Measurements from ENCODE around the gene CTNNA3.

Gene CTNNA3

DNA sequence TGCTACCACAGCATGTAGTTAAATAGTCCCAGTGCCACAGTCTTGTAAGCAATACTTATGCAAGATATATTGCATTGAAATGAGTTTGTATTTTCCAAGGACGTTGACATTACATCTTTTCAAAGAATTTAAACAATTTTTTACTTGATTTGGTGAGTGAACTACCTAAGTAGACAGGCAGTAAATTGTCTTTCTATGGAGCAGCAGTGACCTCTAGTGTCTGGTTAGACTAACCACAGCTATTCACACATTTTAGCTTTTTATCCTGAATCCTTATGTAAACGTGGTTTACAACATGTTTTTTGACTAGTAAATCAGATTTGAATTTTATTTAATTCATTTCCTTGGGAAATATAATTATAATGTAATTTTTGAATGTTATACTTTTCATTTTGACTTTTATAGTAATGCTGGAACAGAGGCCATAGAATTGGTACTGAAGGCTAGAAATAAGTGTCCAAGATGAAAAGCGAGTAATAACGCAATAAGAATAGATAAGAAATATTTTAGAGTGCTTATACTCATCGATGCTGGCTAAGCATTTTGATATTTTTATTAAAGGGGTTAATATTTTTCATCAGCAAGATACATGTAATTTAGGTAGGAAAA lies 764.6 kb downstream of the CTNNA3 start:
- DNase-seq (ENCODE audit: low read depth): peak; percentile 26

DNA sequence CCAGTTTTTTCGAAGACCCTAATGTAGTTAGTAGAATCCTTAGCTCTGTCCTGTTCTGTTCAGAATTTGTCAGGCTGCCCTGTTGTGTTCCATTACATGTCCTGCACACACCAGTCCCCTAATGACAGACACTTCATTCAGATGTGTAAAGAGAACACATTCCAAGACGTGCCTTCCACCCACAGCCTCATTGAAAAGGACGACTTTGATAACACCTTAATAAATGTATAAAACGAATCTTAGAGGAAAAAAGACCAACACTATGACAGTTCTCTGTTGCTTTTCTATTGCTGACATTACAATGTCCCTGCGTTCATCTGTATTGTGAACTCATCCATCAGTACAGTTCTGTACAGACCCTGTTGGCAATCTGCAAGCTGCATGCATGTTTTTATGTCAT lies 766.6 kb downstream of the CTNNA3 start:
- DNase-seq (ENCODE audit: low read depth): no peak

DNA sequence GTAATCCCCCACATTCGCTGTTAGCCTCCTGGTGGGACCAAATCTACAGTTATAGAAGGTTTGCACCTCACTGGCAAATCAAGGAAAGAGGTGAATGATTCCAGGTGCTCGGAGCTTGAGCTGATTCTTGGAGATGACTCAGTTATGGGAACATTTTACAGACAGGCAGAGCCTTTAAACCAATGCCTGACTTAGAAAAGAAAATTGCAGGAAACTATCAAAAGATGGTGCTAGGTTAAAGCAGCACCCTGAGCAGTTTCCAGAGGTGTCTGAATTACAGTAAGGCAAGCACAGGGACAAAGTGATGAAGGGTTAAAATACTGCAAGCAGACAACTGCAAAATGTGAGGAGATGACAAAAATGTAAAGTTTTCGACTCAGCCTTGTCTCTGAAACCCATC lies 767.2 kb downstream of the CTNNA3 start:
- no peak for DNase-seq (ENCODE audit: low read depth)

DNA sequence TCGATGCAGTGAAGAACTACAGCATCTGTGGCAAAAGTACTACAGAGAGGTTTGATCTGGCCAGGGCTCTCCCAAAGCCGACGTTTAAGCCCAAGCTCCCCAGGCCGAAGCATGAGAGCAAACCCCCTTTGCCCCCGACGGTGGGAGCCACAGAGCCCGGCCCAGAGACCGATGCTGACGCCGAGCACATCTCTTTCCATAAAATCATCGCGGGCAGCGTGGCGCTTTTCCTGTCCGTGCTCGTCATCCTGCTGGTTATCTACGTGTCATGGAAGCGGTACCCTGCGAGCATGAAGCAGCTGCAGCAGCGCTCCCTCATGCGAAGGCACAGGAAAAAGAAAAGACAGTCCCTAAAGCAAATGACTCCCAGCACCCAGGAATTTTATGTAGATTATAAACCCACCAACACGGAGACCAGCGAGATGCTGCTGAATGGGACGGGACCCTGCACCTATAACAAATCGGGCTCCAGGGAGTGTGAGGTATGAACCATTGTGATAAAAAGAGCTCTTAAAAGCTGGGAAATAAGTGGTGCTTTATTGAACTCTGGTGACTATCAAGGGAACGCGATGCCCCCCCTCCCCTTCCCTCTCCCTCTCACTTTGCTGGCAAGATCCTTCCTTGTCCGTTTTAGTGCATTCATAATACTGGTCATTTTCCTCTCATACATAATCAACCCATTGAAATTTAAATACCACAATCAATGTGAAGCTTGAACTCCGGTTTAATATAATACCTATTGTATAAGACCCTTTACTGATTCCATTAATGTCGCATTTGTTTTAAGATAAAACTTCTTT lies 767.8 kb downstream of the CTNNA3 start:
- no peak for DNase-seq (ENCODE audit: low read depth)

GRCh38 chr10:66927251-66927935 lies 768.6 kb downstream of the CTNNA3 start:
- DNase-seq (ENCODE audit: low read depth): no peak

- DNase-seq (ENCODE audit: low read depth): no peak
Measured at GRCh38 chr10:66926841-66927240, 769.2 kb downstream of the CTNNA3 start.

- peak; percentile 4 for DNase-seq (ENCODE audit: low read depth)
Measured at GRCh38 chr10:66925896-66926715, 769.9 kb downstream of the CTNNA3 start, which contains the start of gene LRRTM3. TSS of gene LRRTM3 (plus strand) at chr10:66926036.

DNA sequence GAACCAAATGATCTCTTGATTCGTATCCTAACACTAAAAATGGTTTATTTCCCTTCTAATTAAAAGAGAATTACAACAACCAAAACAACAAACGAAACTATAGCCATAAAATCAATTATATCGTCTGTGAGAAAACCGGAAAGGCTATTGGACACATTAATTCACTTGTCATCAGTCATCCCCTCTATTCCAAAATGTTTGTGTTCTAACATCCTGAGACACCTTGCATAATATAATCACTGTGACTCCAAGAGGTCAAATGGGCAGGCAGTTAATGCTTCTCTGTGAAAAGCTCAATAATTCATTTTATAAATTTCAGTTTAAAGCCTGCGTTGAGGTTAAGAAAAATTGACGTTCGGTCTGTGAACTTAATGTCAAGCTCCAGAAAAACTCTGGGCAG lies 770.6 kb downstream of the CTNNA3 start:
- no peak for DNase-seq (ENCODE audit: low read depth)

GRCh38 chr10:66924674-66925345 lies 771.2 kb downstream of the CTNNA3 start:
- no peak for DNase-seq (ENCODE audit: low read depth)

- DNase-seq (ENCODE audit: low read depth): no peak
Measured at GRCh38 chr10:66919248-66919647, 776.7 kb downstream of the CTNNA3 start.

DNA sequence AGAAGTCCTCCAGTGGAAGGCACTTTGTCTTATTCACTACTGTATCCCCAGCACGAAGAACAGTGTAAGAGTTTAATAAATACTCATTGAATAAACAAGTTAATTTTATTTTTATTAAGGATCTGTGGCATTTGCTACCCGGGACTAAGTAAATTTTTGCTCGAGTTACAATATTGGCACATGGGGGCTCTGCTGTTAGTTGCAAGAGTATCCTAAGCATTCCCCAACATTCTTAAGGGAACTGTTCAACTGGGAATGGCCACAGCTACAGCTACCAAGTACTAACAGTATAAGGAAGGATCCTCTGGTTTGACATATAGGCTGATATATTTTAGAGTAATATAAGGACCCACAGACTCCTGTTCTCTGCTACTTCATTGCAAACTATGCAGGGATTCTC lies 778.9 kb downstream of the CTNNA3 start:
- no peak for DNase-seq (ENCODE audit: low read depth)

GRCh38 chr10:66916030-66916429 lies 780.0 kb downstream of the CTNNA3 start:
- no peak for DNase-seq (ENCODE audit: low read depth)

- DNase-seq (ENCODE audit: low read depth): no peak
Measured at GRCh38 chr10:66910671-66911070, 785.3 kb downstream of the CTNNA3 start.

DNA sequence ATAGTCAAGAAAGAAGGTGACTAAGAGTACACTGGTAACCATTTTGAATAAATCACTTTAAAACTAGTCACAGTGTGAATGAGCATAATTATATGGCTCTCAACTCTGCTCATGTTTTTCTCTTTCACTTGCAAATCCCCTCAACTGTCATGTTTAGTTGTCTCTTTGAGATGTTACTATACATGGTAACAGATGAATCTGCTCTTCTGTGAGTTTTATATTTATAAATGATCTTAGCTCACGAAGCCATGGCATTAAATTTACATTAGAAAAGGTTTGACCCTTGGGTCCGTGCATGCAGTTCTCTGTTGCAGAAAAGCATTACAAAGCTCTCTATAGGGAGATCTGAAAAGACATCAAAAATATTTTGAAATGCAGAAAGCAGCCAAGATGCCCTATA lies 803.1 kb downstream of the CTNNA3 start:
- no peak for DNase-seq (ENCODE audit: low read depth)

DNA sequence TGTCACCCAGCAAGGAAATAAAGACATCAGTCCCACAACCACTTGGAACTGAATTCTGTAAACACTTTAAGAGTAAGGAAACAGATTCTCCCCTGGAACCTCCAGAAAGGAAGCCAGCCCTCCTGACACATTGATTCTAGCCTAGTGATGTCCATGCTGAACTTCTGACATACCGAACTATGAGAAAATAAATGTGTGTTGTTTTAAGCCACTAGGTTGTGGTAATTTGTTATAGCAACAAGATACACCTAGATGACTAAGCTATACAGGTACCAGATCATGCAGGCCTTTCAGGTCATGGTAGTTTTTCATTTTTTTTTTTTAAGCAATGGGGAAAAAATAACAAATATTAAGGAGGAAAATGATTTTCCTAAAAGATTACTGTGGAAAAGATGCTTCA lies 807.8 kb downstream of the CTNNA3 start:
- no peak for DNase-seq (ENCODE audit: low read depth)

DNA sequence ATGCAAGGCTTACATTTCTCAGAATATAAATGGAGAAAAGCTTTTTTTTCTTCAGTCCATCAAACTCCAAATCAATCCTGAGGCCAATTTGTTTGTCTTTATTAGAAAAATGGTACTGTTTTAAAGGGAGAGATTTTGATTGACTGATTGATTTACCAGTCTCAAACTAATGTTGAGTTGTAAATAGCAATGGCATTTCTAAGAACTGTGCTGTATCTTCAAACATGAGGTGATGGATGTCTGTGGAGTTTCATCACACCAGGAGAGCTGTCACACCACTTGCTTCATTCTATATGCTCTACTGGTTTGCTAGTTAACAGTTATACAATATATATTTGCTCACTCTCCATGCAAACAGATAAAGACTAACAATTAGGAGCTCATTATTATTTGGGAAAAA lies 809.1 kb downstream of the CTNNA3 start:
- DNase-seq (ENCODE audit: low read depth): no peak

GRCh38 chr10:66882271-66882670 lies 813.7 kb downstream of the CTNNA3 start:
- no peak for DNase-seq (ENCODE audit: low read depth)

- DNase-seq (ENCODE audit: low read depth): no peak
Measured at GRCh38 chr10:66881814-66882213, 814.2 kb downstream of the CTNNA3 start.

DNA sequence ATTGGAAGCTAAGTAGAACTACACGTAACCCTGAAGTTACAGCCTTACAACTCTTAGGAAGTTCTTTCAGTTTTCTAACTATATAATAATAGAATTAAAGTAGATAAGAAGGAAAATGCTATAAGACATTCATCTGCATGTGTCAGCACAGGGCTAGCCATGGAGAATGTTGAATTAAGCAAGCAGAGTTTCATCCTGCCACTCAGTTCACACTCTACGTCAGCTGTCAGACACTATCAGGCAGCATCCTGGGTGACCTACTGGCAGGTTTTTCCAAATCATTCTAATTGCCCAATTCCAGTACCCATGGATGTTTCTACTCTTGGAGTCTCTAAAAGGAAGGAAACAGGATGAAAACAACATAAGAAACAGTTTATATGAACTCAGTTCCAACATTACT lies 815.2 kb downstream of the CTNNA3 start:
- DNase-seq (ENCODE audit: low read depth): no peak

GRCh38 chr10:66880292-66880691 lies 815.7 kb downstream of the CTNNA3 start:
- no peak for DNase-seq (ENCODE audit: low read depth)

DNA sequence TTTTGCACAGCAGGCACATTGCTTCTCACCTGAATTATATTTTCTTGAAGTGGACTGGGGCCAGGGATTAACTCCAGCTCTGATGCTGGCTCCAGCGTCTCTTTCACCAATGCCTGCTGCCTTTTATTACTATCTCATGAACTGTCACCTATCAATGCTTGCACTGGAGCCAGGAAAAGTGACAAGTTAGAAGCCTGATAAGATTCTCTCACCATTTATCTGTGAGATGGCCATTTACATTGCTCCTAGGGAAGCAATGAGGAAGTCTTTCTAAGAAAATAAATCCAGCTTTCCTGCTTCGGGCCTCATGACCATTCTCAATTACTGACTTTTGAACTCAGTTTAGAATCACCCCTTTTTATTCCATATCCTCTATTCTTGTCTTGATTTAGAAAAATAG lies 818.6 kb downstream of the CTNNA3 start:
- DNase-seq (ENCODE audit: low read depth): no peak

DNA sequence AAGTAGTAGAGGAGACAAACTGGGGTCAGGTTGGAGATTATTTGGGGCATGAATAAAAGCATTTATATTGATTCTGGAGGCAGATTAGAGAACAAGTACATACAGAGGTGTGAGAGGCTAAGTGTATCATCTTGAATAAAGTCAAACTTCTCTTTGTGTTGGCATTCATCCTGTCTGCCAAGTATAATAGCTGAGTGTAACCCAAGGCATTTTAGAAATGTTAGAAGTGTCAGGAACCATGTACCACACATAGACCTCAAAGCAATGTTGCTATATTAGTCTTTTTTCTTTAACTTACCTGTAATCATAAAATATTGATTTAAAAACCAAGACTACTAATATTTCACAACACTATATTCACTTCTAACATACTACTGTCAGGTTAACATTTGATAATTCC lies 826.4 kb downstream of the CTNNA3 start:
- no peak for DNase-seq (ENCODE audit: low read depth)
